Neural crest cell (in vitro differentiated cells): ENCODE measurements around the gene PI4KA. TPM values are rescaled to one million over a fixed set of nuclear protein-coding genes. Genes with fewer than 3 reads are reported as not detected.

Experiments
- DNase-seq: peaks from one replicate; pipeline ENCODE4 v3.0.0; 2021; ENCODE audit warnings: low read depth, mixed read lengths, low spot score
- H3K27ac Mint-ChIP-seq: one replicate; pipeline ENCODE4 v1.8.0; 2021; ENCODE audit warnings: mild to moderate bottlenecking, mixed read lengths; ENCODE audit not compliant: unreplicated experiment
- H3K27me3 Mint-ChIP-seq: 2 replicates; pipeline ENCODE4 v1.8.0; 2021; ENCODE audit warnings: low read depth, mild to moderate bottlenecking, mixed read lengths
- H3K36me3 Mint-ChIP-seq: 2 replicates; pipeline ENCODE4 v1.8.0; 2021; ENCODE audit warnings: low read depth, mild to moderate bottlenecking, mixed read lengths
- H3K4me1 Mint-ChIP-seq: 2 replicates; pipeline ENCODE4 v1.8.0; 2021; ENCODE audit warnings: mixed read lengths
- H3K4me3 Mint-ChIP-seq: one replicate; pipeline ENCODE4 v1.8.0; 2021; ENCODE audit warnings: mild to moderate bottlenecking, mixed read lengths
- H3K9me3 Mint-ChIP-seq: 2 replicates; pipeline ENCODE4 v1.8.0; 2021; ENCODE audit warnings: mixed read lengths
- total RNA-seq: library from RNA; stranded (reverse); gene quantifications from 2 replicates; pipeline ENCODE4 v1.2.1, GENCODE V29; 2021
- TF ChIP-seq, protein P1 (sequence below): fragments of 200-600 bp; sonication (generic); conservative IDR thresholded peaks from 2 replicates; pipeline ENCODE4 v1.5.0; 2021; ENCODE audit warnings: antibody characterized with exemption, mild to moderate bottlenecking

The PI4KA gene
- total RNA-seq, 1 donor from 2014 or later: 85.8 TPM

DNA sequence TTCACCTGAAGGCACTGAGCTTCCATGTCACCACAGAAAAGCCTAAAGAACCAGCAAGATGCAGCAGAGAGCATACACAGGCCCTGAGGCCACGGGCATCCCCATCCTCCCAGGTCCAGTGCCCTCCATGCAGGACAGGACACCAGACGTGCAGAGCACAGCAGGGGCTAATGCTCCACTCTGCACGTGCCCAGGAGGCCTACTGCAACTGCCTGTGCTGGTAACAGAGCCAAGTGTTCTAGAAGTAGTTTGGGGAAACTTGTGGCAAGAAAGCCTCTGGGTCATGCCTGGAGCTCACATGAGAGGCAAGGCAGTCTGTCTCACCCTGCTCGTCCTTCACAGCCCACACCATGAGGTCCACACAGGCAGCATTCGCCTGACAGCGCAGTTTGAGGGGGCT is 54.0 kb downstream of the PI4KA start:
- no peak for DNase-seq
- H3K4me1 Mint-ChIP-seq: no peaks in the 10 kb centered on the region
- no peaks in the 10 kb centered on the region for H3K27me3 Mint-ChIP-seq
- H3K27ac Mint-ChIP-seq: peak overlapping the region; percentile 16
- TF ChIP-seq, protein P1, sequence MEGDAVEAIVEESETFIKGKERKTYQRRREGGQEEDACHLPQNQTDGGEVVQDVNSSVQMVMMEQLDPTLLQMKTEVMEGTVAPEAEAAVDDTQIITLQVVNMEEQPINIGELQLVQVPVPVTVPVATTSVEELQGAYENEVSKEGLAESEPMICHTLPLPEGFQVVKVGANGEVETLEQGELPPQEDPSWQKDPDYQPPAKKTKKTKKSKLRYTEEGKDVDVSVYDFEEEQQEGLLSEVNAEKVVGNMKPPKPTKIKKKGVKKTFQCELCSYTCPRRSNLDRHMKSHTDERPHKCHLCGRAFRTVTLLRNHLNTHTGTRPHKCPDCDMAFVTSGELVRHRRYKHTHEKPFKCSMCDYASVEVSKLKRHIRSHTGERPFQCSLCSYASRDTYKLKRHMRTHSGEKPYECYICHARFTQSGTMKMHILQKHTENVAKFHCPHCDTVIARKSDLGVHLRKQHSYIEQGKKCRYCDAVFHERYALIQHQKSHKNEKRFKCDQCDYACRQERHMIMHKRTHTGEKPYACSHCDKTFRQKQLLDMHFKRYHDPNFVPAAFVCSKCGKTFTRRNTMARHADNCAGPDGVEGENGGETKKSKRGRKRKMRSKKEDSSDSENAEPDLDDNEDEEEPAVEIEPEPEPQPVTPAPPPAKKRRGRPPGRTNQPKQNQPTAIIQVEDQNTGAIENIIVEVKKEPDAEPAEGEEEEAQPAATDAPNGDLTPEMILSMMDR: no peak
- no peaks in the 10 kb centered on the region for H3K9me3 Mint-ChIP-seq
- no peak overlapping the region for H3K4me3 Mint-ChIP-seq
- H3K36me3 Mint-ChIP-seq: peaks cover 28% of the 10 kb centered on the region

DNA sequence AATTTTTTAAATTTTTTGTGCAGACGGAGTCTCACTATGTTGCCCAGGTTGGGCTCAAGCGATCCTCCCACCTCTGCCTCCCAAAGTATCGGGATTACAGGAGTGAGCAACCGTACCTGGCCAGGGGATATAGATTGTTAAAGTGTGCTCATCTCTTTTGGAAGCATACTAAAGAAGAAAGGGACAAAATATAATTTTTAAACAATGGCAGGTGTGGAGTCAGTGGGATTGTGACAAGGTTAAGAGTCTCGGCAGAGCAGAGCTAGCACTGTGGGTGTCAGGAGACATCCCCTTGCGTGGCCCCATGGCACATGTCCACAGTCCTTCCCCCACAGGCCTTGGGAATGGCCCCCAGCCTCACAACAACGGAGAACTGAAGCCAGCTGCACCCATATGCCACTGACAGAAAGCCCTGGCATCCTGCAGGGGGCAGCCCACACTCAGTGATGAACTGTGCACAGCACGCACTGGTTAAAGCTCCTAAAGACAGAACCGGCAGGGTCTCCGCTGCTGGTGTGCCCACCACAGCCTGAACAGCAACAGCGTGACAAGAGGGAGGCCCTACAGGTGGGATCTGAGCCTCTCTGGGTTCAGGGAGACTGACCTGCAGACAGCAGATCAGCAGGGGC is 54.8 kb downstream of the PI4KA start:
- peak; percentile 36 for DNase-seq
- H3K27me3 Mint-ChIP-seq: no peaks in the 10 kb centered on the region
- H3K4me3 Mint-ChIP-seq: no peak overlapping the region
- H3K36me3 Mint-ChIP-seq: peaks cover 30% of the 10 kb centered on the region
- H3K27ac Mint-ChIP-seq: no peak overlapping the region
- no peaks in the 10 kb centered on the region for H3K4me1 Mint-ChIP-seq
- no peaks in the 10 kb centered on the region for H3K9me3 Mint-ChIP-seq
- TF ChIP-seq, protein P1: peak; percentile 65

DNA sequence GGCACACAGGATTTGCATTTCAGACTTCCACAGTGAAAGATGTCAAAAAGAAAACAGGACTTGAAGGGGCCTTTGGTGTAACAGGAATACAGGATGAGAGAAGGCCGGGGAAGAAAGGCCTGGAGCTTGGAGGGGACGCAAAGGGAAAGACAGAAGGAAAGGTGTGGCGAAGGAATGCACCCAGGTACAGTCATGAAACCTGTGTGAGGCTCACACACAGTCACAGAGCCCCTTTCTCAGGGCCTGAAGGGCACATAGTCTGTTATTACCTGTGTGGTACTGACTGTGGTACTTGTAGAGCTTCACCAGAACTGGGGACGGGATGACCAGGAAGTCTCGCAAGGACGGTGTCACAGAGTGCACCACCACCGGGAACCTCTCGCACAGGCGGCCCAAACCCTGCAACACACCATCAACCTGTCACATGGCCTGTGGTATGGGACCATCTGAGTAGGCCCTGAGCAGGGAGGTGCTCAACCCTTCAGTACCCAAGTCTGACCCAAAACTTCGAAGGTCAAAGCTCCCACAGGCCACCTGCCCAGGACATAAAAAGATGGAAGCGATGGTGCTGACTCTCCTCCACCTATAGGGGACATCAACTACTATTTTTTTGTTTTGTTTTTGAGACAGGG is 55.6 kb downstream of the PI4KA start:
- Mint-ChIP-seq H3K9me3 (no peaks in the 10 kb centered on the region), H3K27me3 (no peaks in the 10 kb centered on the region), H3K36me3 (peaks cover 28% of the 10 kb centered on the region), H3K4me1 (no peaks in the 10 kb centered on the region), H3K27ac (no peak overlapping the region), H3K4me3 (no peak overlapping the region)
- no peak for DNase-seq
- TF ChIP-seq, protein P1: no peak

DNA sequence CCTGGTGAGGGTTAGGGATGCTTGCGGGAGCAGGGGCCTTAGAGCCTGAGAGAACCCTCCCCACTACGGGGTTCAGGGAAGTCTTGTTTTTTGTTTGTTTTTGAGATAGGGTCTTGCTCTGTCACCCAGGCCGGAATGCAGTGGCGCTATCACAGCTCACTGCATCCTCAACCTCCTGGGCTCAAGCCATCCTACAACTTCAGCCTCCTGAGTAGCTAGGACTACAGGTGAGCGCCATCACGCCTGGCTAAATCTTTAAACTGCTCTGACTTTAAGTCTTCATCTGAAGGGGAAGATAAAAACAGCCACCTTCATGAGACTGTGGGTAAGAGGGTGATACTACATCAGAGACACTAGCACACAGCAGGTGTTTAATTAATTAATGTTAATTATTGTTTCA is 56.2 kb downstream of the PI4KA start:
- TF ChIP-seq, protein P1: no peak
- Mint-ChIP-seq H3K36me3 (peaks cover 26% of the 10 kb centered on the region), H3K9me3 (no peaks in the 10 kb centered on the region), H3K27ac (no peak overlapping the region), H3K4me1 (no peaks in the 10 kb centered on the region), H3K4me3 (no peak overlapping the region), H3K27me3 (no peaks in the 10 kb centered on the region)
- no peak for DNase-seq

DNA sequence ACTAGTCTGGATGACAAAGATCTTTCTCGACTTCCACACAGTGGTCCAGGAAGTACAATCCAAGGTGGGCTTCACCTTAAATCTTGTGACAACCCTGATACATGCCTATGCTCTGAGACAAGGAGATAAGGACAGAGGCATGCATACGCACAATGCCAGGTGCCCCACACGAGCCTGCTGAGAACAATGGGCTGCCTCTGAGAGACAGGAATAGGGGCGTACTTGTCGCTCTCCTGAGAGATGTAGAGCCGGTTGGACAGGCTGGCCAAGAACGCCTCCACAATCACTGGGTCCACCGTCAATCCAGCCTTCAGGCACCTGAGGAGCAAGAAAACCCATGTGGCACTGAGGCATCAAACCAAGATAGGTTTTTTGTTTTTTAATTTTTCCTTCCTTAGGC is 59.2 kb downstream of the PI4KA start:
- Mint-ChIP-seq H3K36me3 (peaks cover 12% of the 10 kb centered on the region), H3K4me3 (no peak overlapping the region), H3K27ac (no peak overlapping the region), H3K4me1 (no peaks in the 10 kb centered on the region), H3K9me3 (no peaks in the 10 kb centered on the region), H3K27me3 (no peaks in the 10 kb centered on the region)
- TF ChIP-seq, protein P1: no peak
- no peak for DNase-seq
